GM19328 (cell line): ENCODE data around the gene GAREM1.
A peak's percentile ranks its signal among the peaks of the same experiment; 100 is the strongest.
"Not testable (repeated sequence)": the region's sequence is repeated elsewhere in the genome, so short reads cannot be mapped to it uniquely, and the experiment has no call there.

Experiments
- ATAC-seq: cut with Tn5 transposase; IDR thresholded peaks from one replicate; pipeline ENCODE4 v1.9.1; 2021; ENCODE audit warnings: mild to moderate bottlenecking, moderate library complexity; ENCODE audit not compliant: unreplicated experiment

GAREM1 gene

DNA sequence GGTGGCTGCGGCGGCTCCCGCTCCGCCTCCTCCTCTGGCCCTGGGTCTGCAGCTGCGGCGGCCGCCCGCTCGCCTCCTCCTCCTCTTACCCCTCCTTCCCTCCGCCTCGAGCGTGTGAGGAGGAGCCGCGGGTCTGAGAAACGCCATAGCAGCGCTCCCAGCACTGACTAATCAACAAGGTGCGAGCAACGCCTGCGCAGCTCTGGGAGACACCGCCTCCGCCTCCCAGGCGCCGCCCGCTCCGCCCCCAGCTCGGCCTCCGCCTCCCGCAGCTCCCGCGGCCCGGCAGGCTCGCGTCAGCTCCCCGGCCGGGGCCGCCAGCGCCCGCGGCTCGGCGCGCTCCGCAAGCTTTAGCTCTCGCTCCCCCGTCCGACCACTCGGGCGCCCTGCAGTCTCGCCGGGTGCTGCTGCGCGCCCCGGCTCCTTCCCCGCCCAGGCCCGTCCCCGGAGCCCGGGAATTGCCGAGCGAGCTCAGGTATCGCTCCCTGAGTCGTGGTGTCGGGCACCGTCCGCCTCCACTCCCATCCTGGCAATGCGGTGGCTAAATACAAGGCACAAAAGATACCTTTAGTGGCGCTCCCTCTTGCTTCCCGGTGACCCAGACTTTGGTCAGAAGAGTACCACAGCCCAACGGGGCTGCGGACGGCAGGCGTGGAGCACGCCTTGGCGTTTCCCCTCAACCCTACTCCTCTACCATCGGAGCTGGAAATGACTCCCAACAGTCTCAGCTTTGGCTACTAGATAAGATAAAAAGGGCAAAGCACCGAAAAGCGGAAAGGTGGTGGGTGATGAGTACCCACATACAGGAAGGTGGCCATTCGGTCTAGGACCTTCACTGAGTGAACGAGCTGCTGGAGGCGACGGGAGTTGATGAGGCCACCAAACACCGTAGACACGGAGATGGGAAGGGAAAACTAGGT lies at the start of gene GAREM1:
TSS of gene GAREM1 (minus strand) at position 169 of the 920 bp plus-strand sequence. CDS start 454 bp downstream, outside the sequence.
- peak; percentile 95 for ATAC-seq

DNA sequence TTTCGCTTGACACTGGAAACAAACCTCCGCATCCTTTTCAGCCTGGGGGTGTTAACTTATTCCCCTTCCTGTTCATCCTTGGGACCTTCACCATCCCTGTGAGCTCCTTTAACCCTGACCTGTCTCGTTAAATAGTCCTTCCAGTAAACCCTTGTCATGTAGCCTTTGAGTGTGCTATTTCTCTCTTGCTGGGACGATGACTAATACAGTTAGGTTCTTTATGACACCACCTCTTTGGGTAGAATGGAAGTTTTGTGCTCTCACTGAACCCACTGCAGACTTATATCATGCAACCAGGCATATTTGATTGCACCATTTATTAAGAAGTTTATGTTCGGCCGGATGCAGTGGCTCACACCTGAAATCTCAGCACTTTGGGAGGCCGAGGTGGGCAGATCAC lies 40.5 kb upstream of the GAREM1 start:
- ATAC-seq, result no peak

DNA sequence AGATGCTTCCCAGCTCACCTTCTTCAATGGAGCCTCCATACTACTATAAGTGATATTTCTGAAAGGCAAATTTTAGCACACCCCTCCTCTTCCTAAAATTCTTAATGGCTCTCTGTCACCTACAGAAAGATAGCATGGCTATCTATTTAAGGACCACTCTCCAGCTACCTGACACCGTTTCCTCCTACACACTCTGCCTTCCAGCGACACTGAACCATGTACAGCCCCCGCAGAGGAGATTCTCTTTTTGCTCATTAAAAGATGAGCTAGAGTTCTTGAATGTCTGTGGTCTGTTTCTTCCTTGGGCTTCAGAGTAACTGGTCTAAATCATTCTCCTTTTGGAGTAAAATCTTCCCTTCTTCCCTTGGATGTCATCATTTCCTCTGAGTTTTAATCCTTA lies 38.4 kb upstream of the GAREM1 start:
- no peak for ATAC-seq

DNA sequence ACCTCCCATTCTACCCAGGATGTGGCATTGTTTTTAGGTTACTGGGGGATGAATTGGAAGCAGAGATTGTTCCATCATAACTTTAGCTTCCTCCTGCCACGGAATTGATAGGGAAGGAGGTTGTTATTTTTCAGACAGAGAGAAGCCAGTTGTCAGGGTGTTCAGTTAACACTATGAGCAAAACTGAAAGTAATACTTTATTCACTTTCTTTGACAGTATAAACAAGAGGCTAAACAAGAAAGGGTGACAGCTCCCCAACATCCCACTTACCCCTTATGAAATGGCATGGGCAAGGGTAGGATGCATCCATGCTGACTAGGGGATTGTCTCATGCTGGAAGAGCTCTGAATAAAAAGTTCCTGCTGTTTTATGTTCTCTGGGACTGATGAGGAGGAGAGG lies 36.4 kb upstream of the GAREM1 start:
- ATAC-seq, result no peak

DNA sequence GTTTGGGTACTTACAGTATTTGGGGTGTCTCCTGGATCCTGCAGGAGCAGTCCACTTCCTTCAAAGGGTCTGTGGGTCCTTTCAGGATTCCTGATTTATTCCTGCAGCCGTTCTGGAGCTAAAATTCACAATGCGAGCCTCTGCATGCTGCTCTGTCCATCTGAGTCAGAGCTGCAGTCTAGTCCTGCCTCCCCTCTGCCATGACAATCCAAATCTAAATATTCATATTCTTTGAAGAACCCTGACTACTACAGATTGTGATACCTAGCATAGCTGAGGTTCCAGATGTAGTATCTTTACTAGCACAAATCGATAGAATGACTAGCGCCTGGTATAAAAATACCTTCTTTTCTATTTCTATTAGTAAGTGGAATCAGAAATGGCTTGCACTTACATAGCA lies 31.3 kb upstream of the GAREM1 start:
- no peak for ATAC-seq

DNA sequence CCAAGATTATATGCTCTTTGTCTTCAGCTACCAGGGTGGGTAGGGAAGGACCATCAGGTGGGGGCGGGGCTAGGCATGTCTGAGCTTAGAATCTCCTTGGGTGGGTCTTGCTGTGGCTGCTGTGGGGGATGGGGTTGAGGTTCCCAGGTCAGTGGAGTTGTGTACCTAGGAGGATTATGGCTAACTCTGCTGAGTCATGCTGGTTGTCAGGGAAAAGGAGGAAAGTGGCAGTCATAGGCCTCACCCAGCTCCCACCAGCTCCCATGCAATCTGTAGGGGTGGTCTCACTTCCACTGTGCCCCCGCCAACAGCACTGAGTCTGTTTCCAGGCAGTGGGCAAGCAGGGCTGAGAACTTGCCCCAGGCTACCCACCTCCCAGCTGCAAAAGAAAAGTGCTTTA lies 30.6 kb upstream of the GAREM1 start:
- ATAC-seq, result not testable (repeated sequence)

DNA sequence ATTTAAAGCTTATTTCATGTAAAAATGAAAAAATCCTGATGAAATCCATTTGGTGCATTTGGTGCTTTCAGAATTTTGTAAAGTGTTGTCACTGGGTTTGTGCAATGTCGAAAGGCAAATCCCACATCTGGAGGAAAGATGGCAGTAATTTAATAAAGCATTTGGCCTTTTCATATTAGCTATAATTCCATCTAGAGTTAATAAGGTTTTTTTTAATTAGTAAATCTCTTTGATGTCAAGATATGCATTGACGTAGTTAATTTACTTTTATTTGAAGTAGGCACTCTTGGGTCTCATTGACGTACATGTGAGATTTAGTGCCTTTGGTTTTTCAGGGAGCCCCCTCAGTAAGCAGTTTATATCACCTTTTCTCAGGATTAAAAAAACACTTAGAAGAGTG lies 12.3 kb upstream of the GAREM1 start:
- no peak for ATAC-seq

DNA sequence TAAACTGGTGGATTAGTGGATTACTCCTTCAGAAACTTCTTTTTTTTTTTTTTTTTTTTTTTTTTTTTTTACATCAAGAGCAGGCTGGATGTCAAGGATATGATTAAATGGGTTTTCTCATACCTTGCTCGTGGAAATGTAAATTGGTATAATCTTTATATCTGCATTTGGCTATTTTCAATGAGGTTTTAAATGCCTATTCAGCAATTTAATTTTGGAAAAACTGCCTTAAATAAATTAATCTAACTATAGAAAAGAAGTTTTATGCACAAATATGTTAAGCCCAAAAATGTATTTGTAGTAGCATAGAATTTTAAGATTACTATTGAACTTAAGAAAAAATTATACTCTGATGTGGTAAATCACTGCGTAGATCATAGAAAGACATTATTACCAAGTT lies 11.4 kb upstream of the GAREM1 start:
- no peak for ATAC-seq

DNA sequence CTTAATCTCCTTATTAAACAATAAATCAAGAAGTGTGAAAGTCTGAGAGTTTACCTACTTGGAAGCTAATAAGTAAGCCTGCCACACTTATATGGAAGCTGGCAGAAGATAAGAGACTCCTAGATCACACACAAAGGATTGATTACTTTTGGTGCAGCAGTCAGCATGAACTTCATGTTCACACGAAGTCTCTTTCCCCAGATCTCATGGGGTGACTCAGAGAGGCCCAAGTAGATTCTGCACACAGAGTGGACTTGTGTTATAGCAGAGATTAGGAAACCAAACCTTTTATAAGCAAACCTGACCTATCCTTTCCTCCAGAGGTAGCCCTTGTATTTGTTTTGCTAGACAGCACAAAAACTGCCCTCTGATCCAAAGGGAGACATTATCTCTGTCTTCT lies 9.9 kb upstream of the GAREM1 start:
- ATAC-seq, result no peak

DNA sequence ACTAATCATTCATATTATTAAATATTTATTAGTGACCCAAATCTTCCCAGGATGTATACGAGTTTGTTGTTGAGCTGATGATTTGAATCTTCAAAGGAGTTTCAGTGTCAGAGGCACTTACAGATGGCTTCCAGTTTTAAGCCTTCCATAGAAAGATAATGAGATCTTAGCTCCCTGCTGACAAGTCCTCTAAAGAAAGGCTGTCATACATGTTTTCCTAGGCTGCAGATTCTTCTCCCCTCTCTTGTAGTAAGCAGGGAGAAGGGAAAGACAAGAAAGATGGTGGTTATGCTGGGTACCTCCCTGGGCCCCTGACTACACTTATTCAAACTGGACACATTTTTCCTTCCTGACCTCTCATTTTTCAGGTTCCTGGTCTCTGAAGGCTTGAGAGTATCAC lies 8.1 kb upstream of the GAREM1 start:
- ATAC-seq, result no peak

DNA sequence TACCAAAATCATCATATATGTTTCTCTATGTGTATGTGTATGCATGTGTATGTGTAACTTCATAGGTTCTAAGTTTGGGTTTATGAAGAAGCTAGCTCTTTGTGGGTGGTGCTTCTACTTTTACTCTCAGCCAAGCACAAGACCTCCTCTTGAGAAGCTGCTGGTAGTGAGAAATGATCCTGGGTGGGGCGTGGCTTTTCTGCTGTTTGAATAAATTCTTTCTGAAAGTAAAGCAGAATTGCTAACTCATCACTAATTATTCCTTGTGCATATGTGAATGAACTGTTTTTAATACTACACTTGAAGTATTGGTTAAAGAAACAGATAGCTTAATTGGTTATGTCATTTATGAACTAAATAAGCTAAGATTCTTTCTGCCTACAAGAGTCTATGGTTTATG lies 7.6 kb upstream of the GAREM1 start:
- no peak for ATAC-seq

DNA sequence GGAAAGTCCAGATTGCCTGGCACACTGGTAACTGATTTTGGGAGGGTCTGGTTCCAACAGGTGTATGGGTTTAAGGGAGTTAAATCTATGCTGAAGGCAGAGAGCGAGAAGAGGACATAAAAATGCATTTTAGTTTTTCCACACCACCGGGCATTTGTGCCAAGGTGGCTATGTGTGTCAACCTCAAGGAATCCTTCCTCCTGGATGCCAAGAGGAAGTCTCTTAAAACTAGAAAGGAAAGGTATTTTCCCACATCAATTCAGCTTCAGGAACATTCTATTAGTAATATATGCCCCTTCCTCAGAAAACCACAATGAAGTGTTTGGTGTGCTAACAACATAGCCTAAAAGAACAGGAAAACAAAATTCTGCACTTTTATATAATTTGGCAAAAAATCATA lies 5.4 kb upstream of the GAREM1 start:
- no peak for ATAC-seq

DNA sequence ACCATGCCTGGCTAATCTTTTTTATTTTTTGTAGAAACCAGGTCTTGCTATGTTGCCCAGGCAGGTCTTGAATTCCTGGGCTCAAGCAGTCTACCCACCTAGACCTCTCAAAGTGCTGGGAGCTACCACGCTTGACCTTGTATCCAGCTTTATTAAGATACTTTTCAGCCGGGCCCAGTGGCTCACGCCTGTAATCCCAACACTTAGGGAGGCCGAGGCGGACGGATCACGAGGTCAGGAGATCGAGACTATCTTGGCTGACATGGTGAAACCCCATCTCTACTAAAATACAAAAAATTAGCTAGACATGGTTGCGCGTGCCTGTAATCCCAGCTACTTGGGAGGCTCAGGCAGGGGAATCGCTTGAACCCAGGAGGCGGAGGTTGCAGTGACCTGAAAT lies 4.4 kb upstream of the GAREM1 start:
- not testable (repeated sequence) for ATAC-seq

DNA sequence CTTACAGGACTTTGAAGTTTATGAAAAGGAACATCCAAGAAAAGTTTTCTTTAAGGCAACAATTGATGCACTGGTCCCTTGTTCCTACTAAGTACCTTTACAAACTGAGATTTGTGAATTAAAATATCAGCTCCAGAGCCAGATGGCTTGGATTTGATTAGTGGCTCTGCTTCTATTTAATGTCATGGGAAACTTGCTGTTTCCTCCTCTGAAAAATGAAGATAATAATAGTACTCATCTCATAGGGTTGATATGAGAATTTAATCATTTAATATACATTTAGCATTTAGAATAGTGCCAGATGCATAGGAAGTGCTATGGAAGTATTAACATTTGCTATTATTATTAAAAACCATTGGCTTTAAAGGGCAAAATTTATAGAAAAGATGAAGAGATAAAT lies 2.6 kb upstream of the GAREM1 start:
- ATAC-seq, result no peak

DNA sequence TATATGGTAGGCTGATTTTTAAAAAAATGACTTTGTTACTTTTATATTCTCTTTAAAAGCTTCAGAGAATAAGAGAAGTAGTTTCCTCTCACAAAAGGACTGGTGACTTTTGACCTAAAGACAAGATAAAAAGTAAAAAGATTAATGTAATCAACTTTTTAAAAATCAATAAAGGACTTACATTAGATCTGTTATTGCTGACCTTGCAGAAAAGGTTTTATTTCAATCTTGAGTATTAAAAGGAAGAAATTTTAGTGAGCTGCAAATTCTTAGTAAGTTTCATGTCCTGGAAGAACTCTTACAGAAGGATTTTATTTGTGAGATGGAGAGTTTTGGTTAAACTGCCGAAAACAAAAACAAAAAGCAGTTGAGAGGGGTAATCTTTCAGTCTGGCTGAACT lies 2.2 kb upstream of the GAREM1 start:
- ATAC-seq, result no peak

DNA sequence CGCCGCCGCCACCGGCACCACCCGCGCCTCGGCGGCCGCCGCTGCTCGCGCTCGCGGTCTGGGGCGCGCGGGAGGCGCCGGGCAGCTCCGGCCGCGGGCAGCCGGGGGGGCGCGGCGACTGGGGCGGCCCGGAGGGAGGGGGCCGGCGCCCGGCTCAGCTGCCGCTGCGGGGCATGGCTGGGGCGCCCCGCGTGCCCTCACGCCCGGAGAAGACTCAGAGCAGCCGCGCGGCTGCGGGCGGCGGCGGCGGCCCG lies 295 bp downstream of the GAREM1 start:
- ATAC-seq, result no peak

DNA sequence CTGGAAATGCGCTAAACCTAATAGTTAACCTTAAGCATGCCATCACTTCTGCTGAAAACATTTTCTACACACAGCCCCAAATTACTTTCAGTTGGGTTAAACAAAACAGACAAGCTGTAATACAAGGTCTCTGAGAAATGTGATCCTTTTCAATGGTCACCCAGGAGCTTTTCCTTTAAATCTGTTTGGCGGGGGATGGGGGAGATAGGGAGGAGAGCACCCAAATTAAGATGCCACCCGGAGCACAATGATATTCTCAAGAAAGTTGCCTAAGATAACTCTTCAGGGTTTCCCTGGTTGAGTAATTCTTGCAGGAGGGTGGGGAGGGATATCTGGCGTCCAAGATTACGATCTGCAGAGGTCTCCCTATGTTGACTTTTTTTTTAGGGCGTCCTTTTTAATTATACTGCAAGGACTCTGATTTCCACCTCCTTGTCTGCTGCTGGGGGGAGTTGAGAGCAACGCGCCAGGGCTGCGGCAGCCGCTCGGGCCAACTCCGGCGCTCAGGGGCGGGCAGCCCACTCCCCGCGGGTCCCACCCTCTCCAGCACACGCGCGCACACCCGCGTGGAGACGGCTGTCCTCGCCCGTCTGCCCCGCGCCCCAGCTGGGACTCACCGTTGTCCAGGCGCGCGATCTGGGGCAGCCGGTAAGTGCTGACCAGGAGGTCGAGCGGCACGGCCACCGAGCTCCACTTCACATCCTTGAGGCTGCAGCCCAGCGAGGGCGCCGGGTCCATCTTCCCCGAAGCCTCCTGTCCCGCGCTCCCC lies 807 bp downstream of the GAREM1 start:
- no peak for ATAC-seq

DNA sequence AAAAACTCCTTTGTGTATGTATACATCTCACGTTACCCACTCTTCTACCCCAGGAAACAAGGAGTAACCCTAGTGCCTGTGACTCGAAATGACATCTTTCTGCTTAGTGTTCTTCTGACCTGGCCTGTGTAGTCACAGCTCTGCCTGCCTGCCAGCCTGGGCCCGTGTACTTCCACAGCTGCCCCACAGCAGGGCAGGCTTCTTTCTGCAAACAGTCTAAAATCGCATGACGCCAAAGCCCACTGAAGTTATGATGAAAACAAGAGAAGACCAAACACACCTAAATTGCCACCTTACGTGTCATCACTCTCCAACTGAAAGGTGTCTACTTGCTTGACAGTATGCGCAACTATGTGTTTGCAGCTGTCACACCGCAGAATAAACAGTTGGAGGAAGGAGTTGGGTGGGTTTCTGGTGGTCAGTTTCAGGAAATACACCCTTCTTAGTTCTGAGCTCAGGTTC lies 1.5 kb downstream of the GAREM1 start:
- no peak for ATAC-seq

DNA sequence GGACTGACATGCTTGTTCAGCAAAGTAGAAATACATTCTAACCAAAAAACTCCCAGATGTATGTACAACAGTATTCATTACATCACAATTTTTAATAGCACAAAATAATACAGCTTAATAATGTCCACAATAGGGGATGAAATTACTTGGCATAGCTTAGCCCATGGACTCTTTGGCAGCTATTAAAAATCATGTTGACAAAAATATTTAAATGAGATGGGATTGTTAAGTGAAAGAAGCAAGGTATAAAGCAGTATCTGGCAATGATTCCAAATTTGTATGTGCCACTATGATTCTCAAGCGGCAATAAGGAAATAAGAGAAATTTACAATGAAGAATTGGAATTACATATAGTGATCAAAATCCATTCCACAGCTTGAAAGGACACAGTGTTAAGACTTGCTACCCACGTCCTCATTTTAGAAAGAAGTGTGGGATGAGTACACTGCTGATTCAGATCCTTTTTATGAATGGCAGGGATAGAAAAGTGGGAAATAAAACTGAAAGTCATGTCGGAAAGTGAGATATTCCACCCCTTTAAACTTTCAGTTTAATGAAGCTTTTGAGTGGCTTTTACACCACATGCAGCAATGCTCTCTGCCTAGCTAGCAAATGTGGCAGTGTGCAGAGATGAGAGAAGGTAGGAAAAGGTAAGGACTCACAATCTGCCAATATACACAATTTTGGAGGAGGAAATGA lies 2.4 kb downstream of the GAREM1 start:
- no peak for ATAC-seq

DNA sequence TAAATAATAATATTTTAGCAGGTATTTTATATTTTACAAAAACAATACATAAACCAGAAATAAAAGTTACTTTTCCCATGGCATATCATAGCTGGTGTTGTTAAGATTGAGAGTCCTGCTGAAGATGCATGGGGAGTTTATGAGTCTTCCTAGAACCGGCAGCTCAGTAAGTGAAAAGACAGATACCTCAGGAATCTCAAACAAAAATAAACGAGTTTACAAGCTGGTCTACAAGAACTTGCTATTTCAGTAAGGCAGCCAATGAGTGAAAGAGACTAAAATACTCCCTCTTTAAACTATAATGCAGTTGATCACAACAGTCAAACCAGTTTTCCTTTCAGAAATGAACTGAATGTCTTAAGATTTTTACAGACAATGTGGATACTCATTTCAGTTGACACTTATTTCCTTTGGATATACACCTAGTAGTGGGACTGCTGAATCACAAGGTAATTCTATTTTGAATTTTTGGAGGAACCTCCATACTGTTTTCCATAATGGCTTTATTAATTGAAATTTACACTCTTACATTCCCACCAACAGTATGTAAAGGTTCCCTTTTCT lies 8.9 kb downstream of the GAREM1 start:
- no peak for ATAC-seq

DNA sequence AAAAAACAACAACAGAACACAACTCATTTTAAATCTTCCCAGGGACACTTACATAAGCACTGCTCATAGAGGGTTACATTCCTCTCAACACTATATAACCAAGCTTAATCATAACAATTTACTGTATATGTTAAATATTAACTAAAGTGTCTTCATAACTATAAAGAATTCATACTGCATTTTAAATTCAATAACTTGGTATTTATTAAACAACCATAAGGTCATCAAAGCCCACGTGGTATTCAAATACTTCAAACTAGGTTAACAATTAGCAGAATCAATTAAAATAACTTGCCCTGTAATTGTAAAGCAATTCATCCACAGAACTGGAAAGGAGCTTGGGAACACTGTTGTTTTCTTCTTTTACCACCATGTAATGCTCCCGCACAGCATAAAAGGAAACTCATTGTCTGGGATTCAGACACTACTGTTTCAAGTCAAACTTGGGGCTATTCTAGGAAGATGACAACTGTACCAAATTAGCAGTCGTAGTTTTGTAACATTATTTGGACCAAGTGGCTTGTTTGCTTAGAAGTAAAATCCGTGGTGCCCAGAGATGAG lies 10.4 kb downstream of the GAREM1 start:
- ATAC-seq, result no peak
